ENCODE results near the gene XRCC3.

DNA sequence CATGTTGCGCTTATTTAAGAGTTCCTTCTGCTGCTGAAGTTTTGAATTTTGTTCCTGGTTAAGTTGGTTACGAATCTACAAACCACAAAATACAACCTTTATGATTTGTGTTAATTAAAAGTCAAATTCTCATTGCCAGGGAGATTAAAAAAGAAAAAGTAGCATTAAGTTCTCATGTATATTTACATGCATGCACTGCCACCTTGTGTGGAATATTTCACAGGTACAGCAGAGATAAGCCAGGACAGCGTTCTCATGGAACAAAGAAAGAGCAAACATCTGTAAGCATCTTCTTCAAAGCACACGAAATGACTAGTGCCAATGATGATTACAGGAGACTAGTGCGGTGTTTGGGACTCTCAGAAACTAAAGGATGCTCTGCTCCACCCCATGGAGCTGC is 34.6 kb upstream of the XRCC3 start:
- TF ChIP-seq POLR2A (IDR thresholded peaks at IDR 0.05) (no peak), CTCF (IDR thresholded peaks at IDR 0.05) (no peak)

Data from vagina (tissue), 2 donors.